HEK293 (cell line): Measurements from ENCODE around the gene NOXO1.
A peak's percentile ranks its signal among the peaks of the same experiment; 100 is the strongest.

ENCODE experiments used
- BCL11A ChIP-seq: fragments of 450-650 bp; formaldehyde crosslinking; IDR thresholded peaks from 2 replicates; pipeline ENCODE4 v1.5.1; 2016; ENCODE audit warnings: low read depth, missing biosample characterization, missing genetic modification characterization
- GLIS2 ChIP-seq: fragments of 450-650 bp; formaldehyde crosslinking; IDR thresholded peaks from 2 replicates; pipeline ENCODE4 v1.5.1; 2016; ENCODE audit warnings: missing biosample characterization, missing genetic modification characterization
- SCRT2 ChIP-seq: fragments of 450-650 bp; formaldehyde crosslinking; IDR thresholded peaks from 2 replicates; pipeline ENCODE4 v1.5.1; 2016; ENCODE audit warnings: missing biosample characterization, missing genetic modification characterization
- SP7 ChIP-seq: fragments of 450-650 bp; formaldehyde crosslinking; IDR thresholded peaks from 2 replicates; pipeline ENCODE4 v1.5.1; 2016; ENCODE audit warnings: missing biosample characterization, missing genetic modification characterization
- TRIM28 ChIP-seq: IDR thresholded peaks from 2 replicates; pipeline ENCODE4 v1.6.1; 2011; ENCODE audit warnings: low read length, control low read depth, borderline replicate concordance
- ZEB2 ChIP-seq: fragments of 450-650 bp; formaldehyde crosslinking; IDR thresholded peaks from 2 replicates; pipeline ENCODE4 v1.5.1; 2016; ENCODE audit warnings: missing biosample characterization, missing genetic modification characterization
- ZNF23 ChIP-seq: fragments of 450-650 bp; formaldehyde crosslinking; IDR thresholded peaks from 2 replicates; pipeline ENCODE4 v1.5.1; 2016; ENCODE audit warnings: missing biosample characterization, missing genetic modification characterization, borderline replicate concordance
- ZNF362 ChIP-seq: fragments of 450-650 bp; formaldehyde crosslinking; IDR thresholded peaks from 2 replicates; pipeline ENCODE4 v1.5.1; 2016; ENCODE audit warnings: missing biosample characterization, missing genetic modification characterization
- ZNF404 ChIP-seq: fragments of 450-650 bp; formaldehyde crosslinking; IDR thresholded peaks from 2 replicates; pipeline ENCODE4 v1.5.1; 2017; ENCODE audit warnings: missing biosample characterization, missing genetic modification characterization
- ZNF514 ChIP-seq: fragments of 450-650 bp; formaldehyde crosslinking; IDR thresholded peaks from 2 replicates; pipeline ENCODE4 v1.5.1; 2016; ENCODE audit warnings: missing biosample characterization, missing genetic modification characterization
- ZNF561 ChIP-seq: fragments of 450-650 bp; IDR thresholded peaks from 2 replicates; pipeline ENCODE4 v1.5.1; 2018; ENCODE audit warnings: missing biosample characterization, missing genetic modification characterization, borderline replicate concordance
- ZNF629 ChIP-seq: fragments of 450-650 bp; formaldehyde crosslinking; IDR thresholded peaks from 2 replicates; pipeline ENCODE4 v1.5.1; 2017; ENCODE audit warnings: missing biosample characterization, missing genetic modification characterization
- ZNF677 ChIP-seq: fragments of 450-650 bp; IDR thresholded peaks from 2 replicates; pipeline ENCODE4 v1.5.0; 2018; ENCODE audit warnings: missing biosample characterization, mild to moderate bottlenecking, missing genetic modification characterization, moderate library complexity
- ZNF692 ChIP-seq: fragments of 450-650 bp; formaldehyde crosslinking; IDR thresholded peaks from 2 replicates; pipeline ENCODE4 v1.5.1; 2016; ENCODE audit warnings: missing biosample characterization, missing genetic modification characterization
- ZNF76 ChIP-seq: fragments of 450-650 bp; formaldehyde crosslinking; IDR thresholded peaks from 2 replicates; pipeline ENCODE4; 2016; ENCODE audit warnings: low read depth, missing biosample characterization, missing genetic modification characterization, borderline replicate concordance
- ZNF777 ChIP-seq: fragments of 450-650 bp; formaldehyde crosslinking; IDR thresholded peaks from 2 replicates; pipeline ENCODE4 v1.5.1; 2017; ENCODE audit warnings: missing biosample characterization, missing genetic modification characterization, borderline replicate concordance
- ZNF792 ChIP-seq: fragments of 450-650 bp; formaldehyde crosslinking; IDR thresholded peaks from 2 replicates; pipeline ENCODE4 v1.5.1; 2016; ENCODE audit warnings: missing biosample characterization, missing genetic modification characterization
- ZNF843 ChIP-seq: fragments of 450-650 bp; formaldehyde crosslinking; IDR thresholded peaks from 2 replicates; pipeline ENCODE4 v1.5.1; 2016; ENCODE audit warnings: missing biosample characterization, missing genetic modification characterization
- ZXDB ChIP-seq: fragments of 450-650 bp; formaldehyde crosslinking; IDR thresholded peaks from 2 replicates; pipeline ENCODE4 v1.5.1; 2016; ENCODE audit warnings: missing biosample characterization, missing genetic modification characterization
- TF ChIP-seq, protein P1 (sequence below): fragments of 450-650 bp; IDR thresholded peaks from 2 replicates; pipeline ENCODE4 v1.5.1; 2018; ENCODE audit warnings: missing biosample characterization, mild to moderate bottlenecking, missing genetic modification characterization
- TF ChIP-seq, protein P2 (sequence below): fragments of 450-650 bp; formaldehyde crosslinking; IDR thresholded peaks from 2 replicates; pipeline ENCODE4 v1.5.1; 2016; ENCODE audit warnings: missing biosample characterization, missing genetic modification characterization
- TF ChIP-seq, protein P3 (sequence below): fragments of 450-650 bp; formaldehyde crosslinking; IDR thresholded peaks from 2 replicates; pipeline ENCODE4 v1.5.1; 2016; ENCODE audit warnings: missing biosample characterization, missing genetic modification characterization
- TF ChIP-seq, protein P4 (sequence below): fragments of 450-650 bp; formaldehyde crosslinking; conservative IDR thresholded peaks from 2 replicates; pipeline ENCODE4 v1.5.1; 2016; ENCODE audit warnings: low read depth, missing biosample characterization, missing genetic modification characterization
- TF ChIP-seq, protein P5 (sequence below): fragments of 450-650 bp; formaldehyde crosslinking; IDR thresholded peaks from 2 replicates; pipeline ENCODE4 v1.5.1; 2016; ENCODE audit warnings: missing biosample characterization, missing genetic modification characterization

Gene NOXO1

GRCh38 chr16:2023092-2024031, 42.1 kb upstream of the NOXO1 start (continued):
- TF ChIP-seq, protein P1, sequence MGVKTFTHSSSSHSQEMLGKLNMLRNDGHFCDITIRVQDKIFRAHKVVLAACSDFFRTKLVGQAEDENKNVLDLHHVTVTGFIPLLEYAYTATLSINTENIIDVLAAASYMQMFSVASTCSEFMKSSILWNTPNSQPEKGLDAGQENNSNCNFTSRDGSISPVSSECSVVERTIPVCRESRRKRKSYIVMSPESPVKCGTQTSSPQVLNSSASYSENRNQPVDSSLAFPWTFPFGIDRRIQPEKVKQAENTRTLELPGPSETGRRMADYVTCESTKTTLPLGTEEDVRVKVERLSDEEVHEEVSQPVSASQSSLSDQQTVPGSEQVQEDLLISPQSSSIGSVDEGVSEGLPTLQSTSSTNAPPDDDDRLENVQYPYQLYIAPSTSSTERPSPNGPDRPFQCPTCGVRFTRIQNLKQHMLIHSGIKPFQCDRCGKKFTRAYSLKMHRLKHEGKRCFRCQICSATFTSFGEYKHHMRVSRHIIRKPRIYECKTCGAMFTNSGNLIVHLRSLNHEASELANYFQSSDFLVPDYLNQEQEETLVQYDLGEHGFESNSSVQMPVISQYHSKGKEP (tag by site-specific recombination): no peak
- TF ChIP-seq ZNF677 (tag by site-specific recombination) (no peak), TRIM28 (no peak), ZNF692 (peak; percentile 50), ZNF629 (no peak), ZNF777 (tag by site-specific recombination) (no peak), ZXDB (tag by site-specific recombination) (no peak), ZNF23 (tag by site-specific recombination) (no peak), ZNF792 (tag by site-specific recombination) (no peak), ZNF404 (no peak), ZNF362 (tag by site-specific recombination) (no peak), GLIS2 (tag by site-specific recombination) (peak; percentile 71), SP7 (tag by site-specific recombination) (peak; percentile 30), ZNF561 (no peak; the same call in 1 of the 2 replicates), ZEB2 (peak; percentile 59; the same call in 1 of the 2 replicates), ZNF514 (tag by site-specific recombination) (no peak), ZNF843 (tag by site-specific recombination) (0 out of 2 replicates have a peak, but pooled peaks have one; percentile 15), SCRT2 (no peak), BCL11A (tag by site-specific recombination) (no peak), ZNF76 (tag by site-specific recombination) (no peak)
- TF ChIP-seq, protein P2, sequence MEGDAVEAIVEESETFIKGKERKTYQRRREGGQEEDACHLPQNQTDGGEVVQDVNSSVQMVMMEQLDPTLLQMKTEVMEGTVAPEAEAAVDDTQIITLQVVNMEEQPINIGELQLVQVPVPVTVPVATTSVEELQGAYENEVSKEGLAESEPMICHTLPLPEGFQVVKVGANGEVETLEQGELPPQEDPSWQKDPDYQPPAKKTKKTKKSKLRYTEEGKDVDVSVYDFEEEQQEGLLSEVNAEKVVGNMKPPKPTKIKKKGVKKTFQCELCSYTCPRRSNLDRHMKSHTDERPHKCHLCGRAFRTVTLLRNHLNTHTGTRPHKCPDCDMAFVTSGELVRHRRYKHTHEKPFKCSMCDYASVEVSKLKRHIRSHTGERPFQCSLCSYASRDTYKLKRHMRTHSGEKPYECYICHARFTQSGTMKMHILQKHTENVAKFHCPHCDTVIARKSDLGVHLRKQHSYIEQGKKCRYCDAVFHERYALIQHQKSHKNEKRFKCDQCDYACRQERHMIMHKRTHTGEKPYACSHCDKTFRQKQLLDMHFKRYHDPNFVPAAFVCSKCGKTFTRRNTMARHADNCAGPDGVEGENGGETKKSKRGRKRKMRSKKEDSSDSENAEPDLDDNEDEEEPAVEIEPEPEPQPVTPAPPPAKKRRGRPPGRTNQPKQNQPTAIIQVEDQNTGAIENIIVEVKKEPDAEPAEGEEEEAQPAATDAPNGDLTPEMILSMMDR: peak; percentile 98
- TF ChIP-seq, protein P3, sequence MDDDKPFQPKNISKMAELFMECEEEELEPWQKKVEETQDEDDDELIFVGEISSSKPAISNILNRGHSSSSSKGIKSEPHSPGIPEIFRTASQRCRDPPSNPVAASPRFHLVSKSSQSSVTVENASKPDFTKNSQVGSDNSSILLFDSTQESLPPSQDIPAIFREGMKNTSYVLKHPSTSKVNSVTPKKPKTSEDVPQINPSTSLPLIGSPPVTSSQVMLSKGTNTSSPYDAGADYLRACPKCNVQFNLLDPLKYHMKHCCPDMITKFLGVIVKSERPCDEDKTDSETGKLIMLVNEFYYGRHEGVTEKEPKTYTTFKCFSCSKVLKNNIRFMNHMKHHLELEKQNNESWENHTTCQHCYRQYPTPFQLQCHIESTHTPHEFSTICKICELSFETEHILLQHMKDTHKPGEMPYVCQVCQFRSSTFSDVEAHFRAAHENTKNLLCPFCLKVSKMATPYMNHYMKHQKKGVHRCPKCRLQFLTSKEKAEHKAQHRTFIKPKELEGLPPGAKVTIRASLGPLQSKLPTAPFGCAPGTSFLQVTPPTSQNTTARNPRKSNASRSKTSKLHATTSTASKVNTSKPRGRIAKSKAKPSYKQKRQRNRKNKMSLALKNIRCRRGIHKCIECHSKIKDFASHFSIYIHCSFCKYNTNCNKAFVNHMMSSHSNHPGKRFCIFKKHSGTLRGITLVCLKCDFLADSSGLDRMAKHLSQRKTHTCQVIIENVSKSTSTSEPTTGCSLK: no peak
- TF ChIP-seq, protein P4, sequence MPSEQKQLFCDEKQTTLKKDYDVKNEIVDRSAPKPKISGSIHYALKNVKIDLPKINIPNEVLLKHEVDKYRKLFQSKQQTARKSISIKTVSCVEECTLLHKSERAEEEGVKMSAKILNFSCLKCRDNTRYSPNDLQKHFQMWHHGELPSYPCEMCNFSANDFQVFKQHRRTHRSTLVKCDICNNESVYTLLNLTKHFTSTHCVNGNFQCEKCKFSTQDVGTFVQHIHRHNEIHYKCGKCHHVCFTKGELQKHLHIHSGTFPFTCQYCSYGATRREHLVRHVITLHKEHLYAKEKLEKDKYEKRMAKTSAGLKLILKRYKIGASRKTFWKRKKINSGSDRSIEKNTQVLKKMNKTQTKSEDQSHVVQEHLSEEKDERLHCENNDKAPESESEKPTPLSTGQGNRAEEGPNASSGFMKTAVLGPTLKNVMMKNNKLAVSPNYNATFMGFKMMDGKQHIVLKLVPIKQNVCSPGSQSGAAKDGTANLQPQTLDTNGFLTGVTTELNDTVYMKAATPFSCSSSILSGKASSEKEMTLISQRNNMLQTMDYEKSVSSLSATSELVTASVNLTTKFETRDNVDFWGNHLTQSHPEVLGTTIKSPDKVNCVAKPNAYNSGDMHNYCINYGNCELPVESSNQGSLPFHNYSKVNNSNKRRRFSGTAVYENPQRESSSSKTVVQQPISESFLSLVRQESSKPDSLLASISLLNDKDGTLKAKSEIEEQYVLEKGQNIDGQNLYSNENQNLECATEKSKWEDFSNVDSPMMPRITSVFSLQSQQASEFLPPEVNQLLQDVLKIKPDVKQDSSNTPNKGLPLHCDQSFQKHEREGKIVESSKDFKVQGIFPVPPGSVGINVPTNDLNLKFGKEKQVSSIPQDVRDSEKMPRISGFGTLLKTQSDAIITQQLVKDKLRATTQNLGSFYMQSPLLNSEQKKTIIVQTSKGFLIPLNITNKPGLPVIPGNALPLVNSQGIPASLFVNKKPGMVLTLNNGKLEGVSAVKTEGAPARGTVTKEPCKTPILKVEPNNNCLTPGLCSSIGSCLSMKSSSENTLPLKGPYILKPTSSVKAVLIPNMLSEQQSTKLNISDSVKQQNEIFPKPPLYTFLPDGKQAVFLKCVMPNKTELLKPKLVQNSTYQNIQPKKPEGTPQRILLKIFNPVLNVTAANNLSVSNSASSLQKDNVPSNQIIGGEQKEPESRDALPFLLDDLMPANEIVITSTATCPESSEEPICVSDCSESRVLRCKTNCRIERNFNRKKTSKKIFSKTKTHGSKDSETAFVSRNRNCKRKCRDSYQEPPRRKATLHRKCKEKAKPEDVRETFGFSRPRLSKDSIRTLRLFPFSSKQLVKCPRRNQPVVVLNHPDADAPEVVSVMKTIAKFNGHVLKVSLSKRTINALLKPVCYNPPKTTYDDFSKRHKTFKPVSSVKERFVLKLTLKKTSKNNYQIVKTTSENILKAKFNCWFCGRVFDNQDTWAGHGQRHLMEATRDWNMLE (tag by site-specific recombination): no peak
- TF ChIP-seq, protein P5, sequence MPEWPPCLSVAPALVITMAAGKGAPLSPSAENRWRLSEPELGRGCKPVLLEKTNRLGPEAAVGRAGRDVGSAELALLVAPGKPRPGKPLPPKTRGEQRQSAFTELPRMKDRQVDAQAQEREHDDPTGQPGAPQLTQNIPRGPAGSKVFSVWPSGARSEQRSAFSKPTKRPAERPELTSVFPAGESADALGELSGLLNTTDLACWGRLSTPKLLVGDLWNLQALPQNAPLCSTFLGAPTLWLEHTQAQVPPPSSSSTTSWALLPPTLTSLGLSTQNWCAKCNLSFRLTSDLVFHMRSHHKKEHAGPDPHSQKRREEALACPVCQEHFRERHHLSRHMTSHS (tag by site-specific recombination): no peak
